Measurements from ENCODE around the gene HDAC4.

DNA sequence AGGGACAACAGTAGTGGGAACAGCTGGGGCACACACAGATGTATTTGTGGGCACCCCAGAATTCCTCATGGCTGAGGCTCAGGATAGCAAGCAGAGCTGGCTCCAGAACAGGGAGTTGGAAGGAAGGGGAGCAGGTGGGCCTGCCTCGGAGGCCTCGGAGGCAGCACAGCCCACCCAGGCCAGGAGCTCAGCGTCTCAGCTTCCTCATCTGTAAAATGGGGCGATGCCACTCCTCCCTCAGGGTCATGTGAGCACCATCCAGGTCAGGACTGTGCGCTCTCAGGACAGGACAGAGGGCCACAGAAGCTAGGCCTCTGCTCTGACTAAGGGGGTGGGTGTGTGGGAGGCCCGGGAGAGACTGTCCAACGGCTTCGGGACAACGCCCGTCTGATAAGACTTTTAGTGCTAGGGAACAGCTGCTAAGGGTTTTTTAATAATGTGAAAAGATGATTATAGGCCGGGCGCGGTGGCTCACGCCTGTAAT is 106.2 kb downstream of the HDAC4 start:
- TF ChIP-seq GATA3 (IDR thresholded peaks at IDR 0.05; ENCODE audit: low read depth, low read length) (no peak), GATA2 (IDR thresholded peaks at IDR 0.05; ENCODE audit: low read depth, low read length) (no peak)

Data from SH-SY5Y (cell line).